Measurements from ENCODE around the gene ST3GAL3.
"Not testable (repeated sequence)": the region's sequence is repeated elsewhere in the genome, so short reads cannot be mapped to it uniquely, and the experiment has no call there.

ST3GAL3 gene

GRCh38 chr1:43757343-43758053 is 50.2 kb downstream of the ST3GAL3 start:
- DNase-seq (ENCODE audit: low read depth): no peak

- no peak for DNase-seq (ENCODE audit: low read depth)
Observed at GRCh38 chr1:43760745-43761317, 53.5 kb downstream of the ST3GAL3 start.

GRCh38 chr1:43763497-43763973 is 56.2 kb downstream of the ST3GAL3 start:
- no peak for DNase-seq (ENCODE audit: low read depth)

- DNase-seq (ENCODE audit: low read depth): no peak
Observed at GRCh38 chr1:43764581-43764980, 57.2 kb downstream of the ST3GAL3 start.

- no peak for DNase-seq (ENCODE audit: low read depth)
Observed at GRCh38 chr1:43766086-43766784, 58.9 kb downstream of the ST3GAL3 start.

GRCh38 chr1:43766818-43767525 is 59.6 kb downstream of the ST3GAL3 start:
- DNase-seq (ENCODE audit: low read depth): no peak

GRCh38 chr1:43768168-43768567 is 60.8 kb downstream of the ST3GAL3 start:
- no peak for DNase-seq (ENCODE audit: low read depth)

GRCh38 chr1:43769350-43769908 is 62.1 kb downstream of the ST3GAL3 start:
- no peak for DNase-seq (ENCODE audit: low read depth)

GRCh38 chr1:43770111-43770510 is 62.8 kb downstream of the ST3GAL3 start:
- DNase-seq (ENCODE audit: low read depth): no peak

- no peak for DNase-seq (ENCODE audit: low read depth)
Observed at GRCh38 chr1:43772978-43773377, 65.6 kb downstream of the ST3GAL3 start.

GRCh38 chr1:43773821-43774220 is 66.5 kb downstream of the ST3GAL3 start:
- no peak for DNase-seq (ENCODE audit: low read depth)

GRCh38 chr1:43774359-43774758 is 67.0 kb downstream of the ST3GAL3 start:
- DNase-seq (ENCODE audit: low read depth): no peak

GRCh38 chr1:43776043-43776761 is 68.9 kb downstream of the ST3GAL3 start:
- DNase-seq (ENCODE audit: low read depth): no peak

- DNase-seq (ENCODE audit: low read depth): not testable (repeated sequence)
Observed at GRCh38 chr1:43777916-43778315, 70.6 kb downstream of the ST3GAL3 start.

- no peak for DNase-seq (ENCODE audit: low read depth)
Observed at GRCh38 chr1:43779266-43779665, 71.9 kb downstream of the ST3GAL3 start.

GRCh38 chr1:43779805-43780403 is 72.6 kb downstream of the ST3GAL3 start:
- no peak for DNase-seq (ENCODE audit: low read depth)

GRCh38 chr1:43781574-43781973 is 74.2 kb downstream of the ST3GAL3 start:
- DNase-seq (ENCODE audit: low read depth): no peak

GRCh38 chr1:43783096-43783670 is 75.8 kb downstream of the ST3GAL3 start:
- DNase-seq (ENCODE audit: low read depth): no peak

GRCh38 chr1:43783671-43784205 is 76.4 kb downstream of the ST3GAL3 start:
- DNase-seq (ENCODE audit: low read depth): no peak

GRCh38 chr1:43786201-43786958 is 79.0 kb downstream of the ST3GAL3 start:
- no peak for DNase-seq (ENCODE audit: low read depth)
